HFF-Myc (cell line): ENCODE data around the gene NDUFAF8.

ENCODE experiments used
- DNase-seq: peaks from one replicate; pipeline ENCODE4 v3.0.0-alpha.2; 2011; ENCODE audit warnings: low read depth; ENCODE audit errors: extremely low read depth
- H3K4me3 ChIP-seq: replicated peaks from 2 replicates; pipeline ENCODE4 v1.5.1; 2011; ENCODE audit warnings: low read depth, mild to moderate bottlenecking, control low read depth, low read length
- TF ChIP-seq, protein P1 (sequence below): IDR thresholded peaks from 2 replicates; pipeline ENCODE4 v1.5.1; 2012; ENCODE audit warnings: mild to moderate bottlenecking, low read depth, low read length, control low read depth; ENCODE audit errors: missing control alignments

Gene NDUFAF8

GRCh38 chr17:81202318-81202717 is 36.8 kb upstream of the NDUFAF8 start:
- DNase-seq, result no peak
- TF ChIP-seq, protein P1, sequence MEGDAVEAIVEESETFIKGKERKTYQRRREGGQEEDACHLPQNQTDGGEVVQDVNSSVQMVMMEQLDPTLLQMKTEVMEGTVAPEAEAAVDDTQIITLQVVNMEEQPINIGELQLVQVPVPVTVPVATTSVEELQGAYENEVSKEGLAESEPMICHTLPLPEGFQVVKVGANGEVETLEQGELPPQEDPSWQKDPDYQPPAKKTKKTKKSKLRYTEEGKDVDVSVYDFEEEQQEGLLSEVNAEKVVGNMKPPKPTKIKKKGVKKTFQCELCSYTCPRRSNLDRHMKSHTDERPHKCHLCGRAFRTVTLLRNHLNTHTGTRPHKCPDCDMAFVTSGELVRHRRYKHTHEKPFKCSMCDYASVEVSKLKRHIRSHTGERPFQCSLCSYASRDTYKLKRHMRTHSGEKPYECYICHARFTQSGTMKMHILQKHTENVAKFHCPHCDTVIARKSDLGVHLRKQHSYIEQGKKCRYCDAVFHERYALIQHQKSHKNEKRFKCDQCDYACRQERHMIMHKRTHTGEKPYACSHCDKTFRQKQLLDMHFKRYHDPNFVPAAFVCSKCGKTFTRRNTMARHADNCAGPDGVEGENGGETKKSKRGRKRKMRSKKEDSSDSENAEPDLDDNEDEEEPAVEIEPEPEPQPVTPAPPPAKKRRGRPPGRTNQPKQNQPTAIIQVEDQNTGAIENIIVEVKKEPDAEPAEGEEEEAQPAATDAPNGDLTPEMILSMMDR, result no peak
- H3K4me3 ChIP-seq, result no peak overlapping the region

DNA sequence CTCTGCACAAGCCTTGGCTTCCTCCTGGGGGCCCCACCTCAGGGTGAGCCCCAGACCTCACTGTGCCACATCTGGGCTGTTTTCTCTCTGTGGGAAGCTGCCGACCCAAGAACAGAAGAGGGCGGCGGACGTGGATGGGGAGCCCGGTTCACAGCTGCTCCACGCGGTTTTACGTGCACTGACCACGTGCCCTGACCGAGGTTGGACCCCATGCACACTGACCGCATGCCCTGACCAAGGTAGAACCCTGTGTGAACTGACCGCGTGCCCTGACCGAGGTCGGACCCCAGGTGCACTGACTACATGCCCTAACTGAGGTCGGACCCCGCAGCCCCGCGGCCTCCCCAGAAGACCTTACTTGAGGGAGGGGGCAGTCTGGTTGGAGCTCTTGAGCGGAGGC is 36.0 kb upstream of the NDUFAF8 start:
- no peak overlapping the region for H3K4me3 ChIP-seq
- TF ChIP-seq, protein P1, result no peak
- DNase-seq, result no peak

DNA sequence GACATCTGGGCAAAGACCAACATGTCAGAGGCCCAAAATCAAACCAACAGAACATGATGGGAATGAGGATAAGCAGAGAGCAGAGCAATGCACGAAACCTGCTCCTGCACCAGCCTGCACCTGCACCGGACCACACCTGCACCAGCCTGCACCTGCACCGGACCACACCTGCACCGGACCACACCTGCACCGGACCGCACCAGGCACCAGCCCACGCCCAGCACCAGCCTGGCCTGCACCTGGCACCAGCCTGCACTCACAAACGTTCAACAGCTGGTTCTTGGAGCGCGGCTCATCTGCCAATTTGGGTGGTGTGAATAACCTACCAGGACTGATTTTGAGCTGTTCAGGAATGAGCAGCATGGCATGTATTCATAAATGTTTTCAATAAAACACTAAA is 34.5 kb upstream of the NDUFAF8 start:
- TF ChIP-seq, protein P1, result no peak
- no peak overlapping the region for H3K4me3 ChIP-seq
- no peak for DNase-seq

DNA sequence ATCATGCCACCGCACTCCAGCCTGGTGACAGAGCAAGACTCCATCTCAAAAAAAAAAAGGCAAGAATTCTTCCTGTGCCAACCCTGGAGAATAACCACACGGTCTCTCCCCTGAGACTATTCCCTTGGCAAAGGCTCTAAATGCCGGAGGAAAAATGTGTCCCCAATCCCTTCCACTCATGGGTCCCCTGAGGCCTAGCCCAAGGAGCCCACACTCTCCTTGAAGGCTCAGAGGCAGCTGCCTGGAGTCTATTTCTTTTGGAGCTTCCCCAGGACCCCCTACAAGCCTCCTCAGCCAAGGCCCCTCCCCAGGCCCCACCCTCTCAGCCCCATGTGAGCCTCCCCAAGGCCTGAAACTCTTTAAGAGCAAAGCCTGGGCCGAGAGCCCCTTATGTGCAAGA is 33.0 kb upstream of the NDUFAF8 start:
- no peak overlapping the region for H3K4me3 ChIP-seq
- no peak for DNase-seq
- TF ChIP-seq, protein P1, result no peak

DNA sequence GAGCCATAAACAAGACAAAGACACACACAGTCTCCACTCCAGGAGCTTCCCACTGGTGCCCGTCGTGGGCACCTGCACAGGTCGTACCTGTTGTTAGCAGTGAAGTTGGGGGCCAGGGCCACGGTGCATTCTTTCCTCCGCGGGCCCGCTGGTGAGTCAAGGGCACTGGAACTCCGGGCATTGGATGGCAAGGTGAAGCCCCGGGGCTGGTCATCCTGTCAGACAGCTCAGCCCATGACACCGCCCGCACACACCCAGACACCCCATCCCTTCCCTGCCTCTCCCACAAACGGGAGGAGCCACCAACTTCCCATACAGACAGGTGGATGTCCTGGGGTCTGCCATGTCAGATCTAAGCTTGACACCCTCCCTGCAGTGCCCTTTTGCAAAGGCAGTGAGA is 32.5 kb upstream of the NDUFAF8 start:
- no peak for DNase-seq
- TF ChIP-seq, protein P1, result no peak
- no peak overlapping the region for H3K4me3 ChIP-seq

- TF ChIP-seq, protein P1, result no peak
- DNase-seq, result no peak
- H3K4me3 ChIP-seq, result no peak overlapping the region
Observed at GRCh38 chr17:81207610-81208581, 31.2 kb upstream of the NDUFAF8 start.

DNA sequence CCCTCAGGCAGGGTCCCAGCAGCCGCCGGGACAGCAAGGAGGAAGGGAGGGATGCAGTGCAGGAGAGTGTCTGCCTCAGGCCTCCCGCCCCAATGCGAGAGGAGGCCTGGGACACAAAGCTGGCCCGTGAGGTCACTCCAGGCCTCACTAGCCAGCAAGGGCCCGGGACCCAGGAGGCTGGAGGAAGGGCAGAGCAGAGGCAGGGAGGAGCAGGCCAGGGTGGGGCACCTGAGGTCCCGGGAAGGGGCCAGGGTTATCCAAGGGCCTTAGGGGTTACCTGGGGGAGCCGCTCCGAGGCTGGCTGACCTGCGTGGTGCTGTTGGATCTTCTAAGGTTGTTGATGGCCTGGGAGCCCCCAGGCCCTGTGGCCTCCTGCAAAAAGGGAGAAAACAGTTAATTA is 30.5 kb upstream of the NDUFAF8 start:
- DNase-seq, result no peak
- no peak overlapping the region for H3K4me3 ChIP-seq
- TF ChIP-seq, protein P1, result no peak
